Measurements from ENCODE around the gene GABRA4. TPM values are rescaled to one million over a fixed set of nuclear protein-coding genes. Genes with fewer than 3 reads are reported as not detected.

The GABRA4 gene
- total and polyA plus RNA-seq, 2 donors (not counting 1 experiment from before 2014, with no cell fraction given), result not detected

- Histone ChIP-seq H3K4me2 (replicated peaks; ENCODE audit: low read depth, low read length, poor library complexity, severe bottlenecking) (no peak overlapping the region), H3K4me1 (ENCODE audit: control insufficient read depth in 2 of 2, insufficient read depth in 2 of 2, low read length in 2 of 2) (no peaks in the 10 kb centered on the region), H4K20me1 (ENCODE audit: control insufficient read depth, insufficient read depth, low read length, poor library complexity, severe bottlenecking) (no peaks in the 10 kb centered on the region), H2AFZ (ENCODE audit: insufficient read depth, low read depth, low read length, poor library complexity, severe bottlenecking) (no peak overlapping the region), H3K27ac (ENCODE audit: low read length in 2 of 2) (no peak overlapping the region), H3K9me3 (ENCODE audit: control extremely low read depth in 1 of 3, control insufficient read depth in 2 of 3, insufficient read depth in 1 of 3, low read length in 2 of 3) (no peaks in the 10 kb centered on the region), H3K36me3 (replicated peaks in 1 of 2; ENCODE audit: control extremely low read depth in 1 of 2, control insufficient read depth in 1 of 2, extremely low read depth in 1 of 2, insufficient read depth in 2 of 2, low read length in 1 of 2) (no peaks in the 10 kb centered on the region), H3K27me3 (replicated peaks in 1 of 4; ENCODE audit: control extremely low read depth in 1 of 4, control insufficient read depth in 3 of 4, insufficient read depth in 4 of 4, low read length in 3 of 4) (no peaks in the 10 kb centered on the region), H3K9ac (ENCODE audit: low read length) (no peak overlapping the region), H3K4me3 (ENCODE audit: control extremely low read depth in 1 of 5, extremely low read depth in 1 of 5, insufficient read depth in 1 of 5, low read depth in 2 of 5, low read length in 4 of 5) (no peak overlapping the region), H3K79me2 (ENCODE audit: control insufficient read depth, insufficient read depth, low read length) (no peaks in the 10 kb centered on the region)
- intact Hi-C loops (cut with micrococcal nuclease), result loop anchor here (10.0 kb wide), 1 partner anchor 633 kb away; no protein-coding TSS in a partner anchor
- no peak for DNase-seq
- peaks cover 4% of the 10 kb centered on the region for H3K27me3 Mint-ChIP-seq
- no peak overlapping the region for H3K4me3 Mint-ChIP-seq
- 29% methylated on average over 2 of the region's 3 CpGs for WGBS (ENCODE audit: insufficient coverage)
- no peak for ATAC-seq (ENCODE audit: low read depth)
- CTCF ChIA-PET, result no interaction called here
- H3K4me1 Mint-ChIP-seq, result no peaks in the 10 kb centered on the region
- POLR2A ChIA-PET, result no interaction called here
- no peak overlapping the region for H3K27ac Mint-ChIP-seq
- TF ChIP-seq EZH2 (IDR thresholded peaks at IDR 0.05; ENCODE audit: borderline replicate concordance, insufficient read depth, low read depth, low read length, poor library complexity, severe bottlenecking) (no peak), CTCF (IDR thresholded peaks at IDR 0.05) (no peak)
- H3K9me3 Mint-ChIP-seq (ENCODE audit: insufficient read depth), result no peaks in the 10 kb centered on the region
These were observed 61.4 kb downstream of the GABRA4 start for GRCh38 chr4:46931981-46932380.

- no peaks in the 10 kb centered on the region for H3K36me3 ChIP-seq (replicated peaks in 1 of 2; ENCODE audit: control extremely low read depth in 1 of 2, control insufficient read depth in 1 of 2, extremely low read depth in 1 of 2, insufficient read depth in 2 of 2, low read length in 1 of 2)
- Mint-ChIP-seq H3K9me3 (ENCODE audit: insufficient read depth) (no peaks in the 10 kb centered on the region), H3K4me3 (no peak overlapping the region), H3K27ac (no peak overlapping the region), H3K4me1 (no peaks in the 10 kb centered on the region), H3K27me3 (peaks cover 4% of the 10 kb centered on the region)
- H3K9ac ChIP-seq (ENCODE audit: low read length), result no peak overlapping the region
- no peak overlapping the region for H2AFZ ChIP-seq (ENCODE audit: insufficient read depth, low read depth, low read length, poor library complexity, severe bottlenecking)
- H3K4me1 ChIP-seq (ENCODE audit: control insufficient read depth in 2 of 2, insufficient read depth in 2 of 2, low read length in 2 of 2), result no peaks in the 10 kb centered on the region
- H3K79me2 ChIP-seq (ENCODE audit: control insufficient read depth, insufficient read depth, low read length), result no peaks in the 10 kb centered on the region
- no peak overlapping the region for H3K4me2 ChIP-seq (replicated peaks; ENCODE audit: low read depth, low read length, poor library complexity, severe bottlenecking)
- H4K20me1 ChIP-seq (ENCODE audit: control insufficient read depth, insufficient read depth, low read length, poor library complexity, severe bottlenecking), result no peaks in the 10 kb centered on the region
- H3K27me3 ChIP-seq (replicated peaks in 1 of 4; ENCODE audit: control extremely low read depth in 1 of 4, control insufficient read depth in 3 of 4, insufficient read depth in 4 of 4, low read length in 3 of 4), result no peaks in the 10 kb centered on the region
- CTCF ChIA-PET, result no interaction called here
- no peak overlapping the region for H3K4me3 ChIP-seq (ENCODE audit: control extremely low read depth in 1 of 5, extremely low read depth in 1 of 5, insufficient read depth in 1 of 5, low read depth in 2 of 5, low read length in 4 of 5)
- POLR2A ChIA-PET, result no interaction called here
- TF ChIP-seq EZH2 (IDR thresholded peaks at IDR 0.05; ENCODE audit: borderline replicate concordance, insufficient read depth, low read depth, low read length, poor library complexity, severe bottlenecking), result no peak
- TF ChIP-seq CTCF (IDR thresholded peaks at IDR 0.05), result no peak
- no peak for ATAC-seq (ENCODE audit: low read depth)
- DNase-seq, result no peak
- H3K9me3 ChIP-seq (ENCODE audit: control extremely low read depth in 1 of 3, control insufficient read depth in 2 of 3, insufficient read depth in 1 of 3, low read length in 2 of 3), result no peaks in the 10 kb centered on the region
- intact Hi-C loops (cut with micrococcal nuclease), result loop anchor here (10.0 kb wide), 1 partner anchor 634 kb away; no protein-coding TSS in a partner anchor
- no CpG with 5 or more reads among the region's 3 CpGs for WGBS (ENCODE audit: insufficient coverage)
- no peak overlapping the region for H3K27ac ChIP-seq (ENCODE audit: low read length in 2 of 2)
These were observed 62.5 kb downstream of the GABRA4 start for GRCh38 chr4:46930891-46931290.
